Measurements from ENCODE around the gene NGF. TPM values are rescaled to one million over a fixed set of nuclear protein-coding genes. Genes with fewer than 3 reads are reported as not detected.
"Not testable (repeated sequence)": the region's sequence is repeated elsewhere in the genome, so short reads cannot be mapped to it uniquely, and the experiment has no call there.

NGF gene
- total and polyA plus RNA-seq, 2 donors (not counting 1 experiment from before 2014, with no cell fraction given), result not detected

DNA sequence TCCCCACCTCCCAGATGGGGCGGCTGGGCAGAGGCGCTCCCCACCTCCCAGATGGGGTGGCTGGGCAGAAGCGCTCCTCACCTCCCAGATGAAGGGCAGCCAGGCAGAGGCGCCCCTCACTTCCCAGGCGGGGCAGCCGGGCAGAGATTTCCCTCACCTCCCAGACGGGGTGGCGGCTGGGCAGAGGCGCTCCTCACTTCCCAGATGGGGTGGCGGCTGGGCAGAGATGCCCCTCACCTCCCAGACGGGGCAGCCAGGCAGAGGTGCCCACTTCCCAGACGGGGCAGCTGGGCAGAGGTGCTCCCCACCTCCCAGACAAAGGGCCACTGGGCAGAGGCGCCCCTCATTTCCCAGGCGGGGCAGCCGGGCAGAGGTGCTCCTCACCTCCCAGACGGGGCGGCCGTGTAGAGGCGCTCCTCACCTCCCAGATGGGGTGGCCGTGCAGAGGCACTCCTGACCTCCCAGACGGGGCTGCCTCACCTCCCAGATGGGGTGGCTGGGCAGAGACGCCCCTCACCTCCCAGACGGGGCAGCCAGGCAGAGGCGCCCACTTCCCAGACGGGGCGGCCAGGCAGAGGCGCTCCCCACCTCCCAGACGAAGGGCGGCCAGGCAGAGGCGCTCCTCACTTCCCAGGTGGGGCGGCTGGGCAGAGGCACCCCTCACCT is 21.9 kb upstream of the NGF start:
- POLR2A ChIA-PET; H3K4me1 ChIP-seq (ENCODE audit: control insufficient read depth in 2 of 2, insufficient read depth in 2 of 2, low read length in 2 of 2); H4K20me1 ChIP-seq (ENCODE audit: control insufficient read depth, insufficient read depth, low read length, poor library complexity, severe bottlenecking); H3K27ac Mint-ChIP-seq; H3K36me3 ChIP-seq (replicated peaks in 1 of 2; ENCODE audit: control extremely low read depth in 1 of 2, control insufficient read depth in 1 of 2, extremely low read depth in 1 of 2, insufficient read depth in 2 of 2, low read length in 1 of 2); H3K9me3 Mint-ChIP-seq (ENCODE audit: insufficient read depth); H2AFZ ChIP-seq (ENCODE audit: insufficient read depth, low read depth, low read length, poor library complexity, severe bottlenecking); H3K27me3 ChIP-seq (replicated peaks in 1 of 4; ENCODE audit: control extremely low read depth in 1 of 4, control insufficient read depth in 3 of 4, insufficient read depth in 4 of 4, low read length in 3 of 4); CTCF ChIA-PET; ATAC-seq (ENCODE audit: low read depth); H3K27ac ChIP-seq (ENCODE audit: low read length in 2 of 2); H3K27me3 Mint-ChIP-seq; H3K4me2 ChIP-seq (replicated peaks; ENCODE audit: low read depth, low read length, poor library complexity, severe bottlenecking); H3K9ac ChIP-seq (ENCODE audit: low read length); H3K79me2 ChIP-seq (ENCODE audit: control insufficient read depth, insufficient read depth, low read length); intact Hi-C loops (cut with micrococcal nuclease); H3K4me3 Mint-ChIP-seq; DNase-seq; H3K4me3 ChIP-seq (ENCODE audit: control extremely low read depth in 1 of 5, extremely low read depth in 1 of 5, insufficient read depth in 1 of 5, low read depth in 2 of 5, low read length in 4 of 5); H3K4me1 Mint-ChIP-seq: not testable (repeated sequence)
- H3K9me3 ChIP-seq (ENCODE audit: control extremely low read depth in 1 of 3, control insufficient read depth in 2 of 3, insufficient read depth in 1 of 3, low read length in 2 of 3), result peaks cover 0 to 30% (median 2%) of the 10 kb centered on the region in 3 donors
- 94% methylated on average over 31 of the region's 31 CpGs for WGBS (ENCODE audit: insufficient coverage)

DNA sequence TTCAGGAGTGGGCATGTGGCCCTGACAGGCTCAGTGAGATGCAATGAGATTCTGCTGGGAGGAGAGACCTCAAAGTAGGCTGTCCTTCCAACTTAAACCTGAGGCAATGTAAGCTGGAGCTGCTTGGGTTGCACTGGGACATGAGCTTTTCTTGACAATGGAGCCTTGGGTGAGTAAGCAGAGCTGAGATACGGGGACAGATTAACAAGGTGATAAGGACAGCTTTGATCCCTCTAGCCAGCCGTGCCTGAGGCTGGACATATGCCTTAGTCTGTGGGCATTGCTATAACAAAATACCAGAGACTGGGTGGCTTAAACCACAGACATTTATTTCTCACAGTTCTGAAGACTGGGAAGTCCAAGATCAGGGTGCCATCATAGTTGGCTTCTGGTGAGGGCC is 18.3 kb upstream of the NGF start:
- WGBS (ENCODE audit: insufficient coverage), result 100% methylated on average over 2 of the region's 2 CpGs
- Mint-ChIP-seq H3K4me3 (no peak overlapping the region), H3K27ac (no peak overlapping the region), H3K27me3 (peaks cover 10% of the 10 kb centered on the region), H3K4me1 (no peaks in the 10 kb centered on the region), H3K9me3 (ENCODE audit: insufficient read depth) (peaks cover 4% of the 10 kb centered on the region)
- no peak for TF ChIP-seq EZH2 (IDR thresholded peaks at IDR 0.05; ENCODE audit: borderline replicate concordance, insufficient read depth, low read depth, low read length, poor library complexity, severe bottlenecking)
- TF ChIP-seq, protein P1, sequence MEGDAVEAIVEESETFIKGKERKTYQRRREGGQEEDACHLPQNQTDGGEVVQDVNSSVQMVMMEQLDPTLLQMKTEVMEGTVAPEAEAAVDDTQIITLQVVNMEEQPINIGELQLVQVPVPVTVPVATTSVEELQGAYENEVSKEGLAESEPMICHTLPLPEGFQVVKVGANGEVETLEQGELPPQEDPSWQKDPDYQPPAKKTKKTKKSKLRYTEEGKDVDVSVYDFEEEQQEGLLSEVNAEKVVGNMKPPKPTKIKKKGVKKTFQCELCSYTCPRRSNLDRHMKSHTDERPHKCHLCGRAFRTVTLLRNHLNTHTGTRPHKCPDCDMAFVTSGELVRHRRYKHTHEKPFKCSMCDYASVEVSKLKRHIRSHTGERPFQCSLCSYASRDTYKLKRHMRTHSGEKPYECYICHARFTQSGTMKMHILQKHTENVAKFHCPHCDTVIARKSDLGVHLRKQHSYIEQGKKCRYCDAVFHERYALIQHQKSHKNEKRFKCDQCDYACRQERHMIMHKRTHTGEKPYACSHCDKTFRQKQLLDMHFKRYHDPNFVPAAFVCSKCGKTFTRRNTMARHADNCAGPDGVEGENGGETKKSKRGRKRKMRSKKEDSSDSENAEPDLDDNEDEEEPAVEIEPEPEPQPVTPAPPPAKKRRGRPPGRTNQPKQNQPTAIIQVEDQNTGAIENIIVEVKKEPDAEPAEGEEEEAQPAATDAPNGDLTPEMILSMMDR (IDR thresholded peaks at IDR 0.05), result no peak
- ATAC-seq (ENCODE audit: low read depth) (no peak), DNase-seq (no peak)
- Histone ChIP-seq H4K20me1 (ENCODE audit: control insufficient read depth, insufficient read depth, low read length, poor library complexity, severe bottlenecking) (no peaks in the 10 kb centered on the region), H3K4me3 (ENCODE audit: control extremely low read depth in 1 of 5, extremely low read depth in 1 of 5, insufficient read depth in 1 of 5, low read depth in 2 of 5, low read length in 4 of 5) (no peak overlapping the region), H3K9me3 (ENCODE audit: control extremely low read depth in 1 of 3, control insufficient read depth in 2 of 3, insufficient read depth in 1 of 3, low read length in 2 of 3) (peaks cover 0 to 16% (median 2%) of the 10 kb centered on the region in 3 donors), H3K27ac (ENCODE audit: low read length in 2 of 2) (no peak overlapping the region), H3K79me2 (ENCODE audit: control insufficient read depth, insufficient read depth, low read length) (no peaks in the 10 kb centered on the region), H3K9ac (ENCODE audit: low read length) (no peak overlapping the region), H3K27me3 (replicated peaks in 1 of 4; ENCODE audit: control extremely low read depth in 1 of 4, control insufficient read depth in 3 of 4, insufficient read depth in 4 of 4, low read length in 3 of 4) (peaks cover 0 to 3% (median 0%) of the 10 kb centered on the region in 4 experiments), H3K4me1 (ENCODE audit: control insufficient read depth in 2 of 2, insufficient read depth in 2 of 2, low read length in 2 of 2) (no peaks in the 10 kb centered on the region), H2AFZ (ENCODE audit: insufficient read depth, low read depth, low read length, poor library complexity, severe bottlenecking) (no peak overlapping the region), H3K36me3 (replicated peaks in 1 of 2; ENCODE audit: control extremely low read depth in 1 of 2, control insufficient read depth in 1 of 2, extremely low read depth in 1 of 2, insufficient read depth in 2 of 2, low read length in 1 of 2) (no peaks in the 10 kb centered on the region), H3K4me2 (replicated peaks; ENCODE audit: low read depth, low read length, poor library complexity, severe bottlenecking) (no peak overlapping the region)
- ChIA-PET POLR2A (no interaction called here), CTCF (no interaction called here)
- intact Hi-C loops (cut with micrococcal nuclease), result no loop called here
